Nucleus accumbens (tissue), 56 donors: ENCODE results near the gene IGF2BP2.
"Not testable (repeated sequence)": the region's sequence is repeated elsewhere in the genome, so short reads cannot be mapped to it uniquely, and the experiment has no call there.

Experiments
- DNase-seq, 56 donors: peaks; one replicate each; lab custom pipeline; 2025; lab: John Stamatoyannopoulos, UW

Gene IGF2BP2

DNA sequence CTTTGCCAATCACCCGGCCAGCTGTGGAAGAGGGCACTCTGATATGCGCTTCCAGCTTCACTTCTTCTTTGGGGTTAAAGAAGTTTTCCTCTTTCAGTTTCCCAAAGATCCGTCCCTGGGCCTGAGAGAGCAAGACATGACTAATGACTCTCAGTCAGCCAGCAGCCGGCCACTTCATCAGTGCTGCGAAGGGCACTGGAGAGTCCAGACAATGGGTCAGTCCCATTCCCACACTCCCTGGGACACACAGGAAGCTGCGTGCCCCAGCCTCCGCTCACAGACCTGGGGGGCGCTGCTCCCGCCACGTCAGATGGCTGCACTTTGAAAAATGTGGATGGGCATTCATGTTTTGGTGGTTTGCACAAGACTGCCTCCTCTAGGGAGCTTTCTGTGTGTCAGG, 175.4 kb downstream of the IGF2BP2 start:
- DNase-seq, result no peak

DNA sequence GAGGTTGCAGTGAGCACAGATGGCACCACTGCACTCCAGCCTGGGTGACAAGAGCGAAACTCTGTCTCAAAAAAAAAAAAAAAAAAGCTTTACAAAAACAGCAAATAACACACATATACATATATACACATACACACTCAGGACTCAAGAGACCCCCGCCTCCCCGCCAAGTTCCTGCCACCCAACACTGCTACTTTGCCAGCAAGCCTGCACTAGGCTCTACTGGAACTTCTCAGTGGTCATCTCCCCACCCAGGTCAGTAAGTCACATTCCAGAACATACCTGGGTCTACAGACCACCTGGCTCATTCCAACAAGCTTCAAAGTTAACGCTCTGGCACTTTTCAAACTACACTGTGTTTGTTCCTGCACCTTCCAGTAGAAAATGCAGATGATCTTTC, 176.4 kb downstream of the IGF2BP2 start:
- no peak for DNase-seq

DNA sequence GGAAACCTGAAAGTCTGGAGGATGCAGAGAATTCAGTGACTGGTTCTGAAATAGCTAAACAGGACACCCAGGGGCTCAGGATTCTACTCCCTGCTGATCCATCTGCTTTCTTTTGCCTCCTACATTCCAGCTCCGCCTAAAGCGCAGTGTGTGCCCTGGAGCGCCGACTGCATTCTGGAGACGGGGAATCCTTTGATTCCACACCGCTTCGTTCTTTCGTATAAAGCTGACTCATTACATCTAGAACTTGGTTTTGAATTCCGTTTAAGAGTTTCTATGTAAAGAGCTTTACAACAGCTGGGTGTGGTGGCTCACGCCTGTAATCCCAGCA, 177.0 kb downstream of the IGF2BP2 start:
- no peak for DNase-seq

DNA sequence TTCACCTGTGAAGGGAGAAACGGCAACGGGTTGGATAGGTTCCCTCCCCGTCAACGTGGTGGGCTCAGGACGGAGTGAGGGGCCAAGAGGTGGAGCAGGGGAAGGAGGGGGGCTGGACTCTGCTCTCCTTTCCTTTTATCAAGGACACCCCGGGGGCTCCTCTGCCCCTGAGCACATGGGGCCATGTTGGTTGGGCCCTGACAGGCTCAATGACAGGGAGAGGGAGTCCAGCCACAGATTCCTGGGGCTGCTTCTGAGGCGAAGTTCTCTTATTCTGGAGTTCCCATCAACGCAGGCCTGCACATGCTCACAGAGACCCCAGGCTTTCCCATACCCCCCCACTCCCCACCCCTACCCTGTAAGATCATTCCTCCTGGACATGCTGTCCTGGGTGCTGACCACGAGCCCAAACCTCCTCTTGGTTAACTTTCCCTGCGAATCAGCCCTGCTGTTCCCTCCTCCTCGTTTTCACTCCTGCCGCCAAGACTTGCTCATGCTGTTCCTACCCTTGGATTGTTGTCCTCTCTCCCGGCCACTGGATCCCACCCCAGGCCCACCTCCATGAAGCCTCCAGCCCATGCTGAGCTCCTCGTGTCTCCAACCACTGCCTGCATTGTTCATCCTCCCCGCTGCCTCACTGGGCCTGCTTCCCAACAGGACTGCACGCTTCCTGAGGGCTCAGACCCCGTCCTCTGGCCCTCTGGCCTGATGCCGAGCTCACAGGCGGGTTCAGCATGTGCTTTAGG, 177.5 kb downstream of the IGF2BP2 start:
- DNase-seq, result no peak

DNA sequence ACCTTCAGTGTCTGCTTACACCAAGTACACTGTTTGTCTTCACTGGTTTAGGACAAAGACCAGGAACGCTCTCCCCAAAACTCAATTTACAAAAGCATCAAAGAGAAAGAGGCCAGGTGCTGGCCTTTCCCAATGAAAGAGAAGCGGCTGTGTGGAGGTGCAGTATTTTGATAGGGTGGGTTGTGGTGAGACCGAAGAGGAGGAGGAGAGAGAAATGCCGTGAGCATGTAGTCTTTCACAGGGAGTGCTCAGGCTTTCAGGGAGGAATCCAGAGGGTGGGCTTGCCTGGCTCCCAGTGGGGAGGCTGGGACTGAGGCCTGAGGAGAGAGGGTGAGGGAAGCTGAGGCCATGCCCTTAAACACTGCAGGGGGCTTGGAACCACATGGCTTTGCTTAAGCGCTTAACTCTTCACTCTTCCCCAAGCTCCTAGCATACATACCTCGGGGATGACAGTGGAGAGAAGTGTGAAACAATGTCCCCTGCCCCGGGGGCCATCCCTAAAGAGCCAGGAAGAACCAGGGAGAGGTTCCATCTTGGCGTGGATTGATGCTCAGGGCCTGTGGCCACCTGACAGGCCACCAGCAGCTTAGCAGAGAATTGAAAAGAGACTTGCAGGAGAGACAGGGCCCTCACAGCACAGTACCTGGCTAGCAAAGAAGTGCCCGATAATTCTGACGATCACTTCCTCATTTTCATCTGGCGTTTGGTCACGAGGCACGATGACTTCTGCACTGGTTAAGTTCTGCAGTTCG, 178.3 kb downstream of the IGF2BP2 start:
- no peak for DNase-seq

DNA sequence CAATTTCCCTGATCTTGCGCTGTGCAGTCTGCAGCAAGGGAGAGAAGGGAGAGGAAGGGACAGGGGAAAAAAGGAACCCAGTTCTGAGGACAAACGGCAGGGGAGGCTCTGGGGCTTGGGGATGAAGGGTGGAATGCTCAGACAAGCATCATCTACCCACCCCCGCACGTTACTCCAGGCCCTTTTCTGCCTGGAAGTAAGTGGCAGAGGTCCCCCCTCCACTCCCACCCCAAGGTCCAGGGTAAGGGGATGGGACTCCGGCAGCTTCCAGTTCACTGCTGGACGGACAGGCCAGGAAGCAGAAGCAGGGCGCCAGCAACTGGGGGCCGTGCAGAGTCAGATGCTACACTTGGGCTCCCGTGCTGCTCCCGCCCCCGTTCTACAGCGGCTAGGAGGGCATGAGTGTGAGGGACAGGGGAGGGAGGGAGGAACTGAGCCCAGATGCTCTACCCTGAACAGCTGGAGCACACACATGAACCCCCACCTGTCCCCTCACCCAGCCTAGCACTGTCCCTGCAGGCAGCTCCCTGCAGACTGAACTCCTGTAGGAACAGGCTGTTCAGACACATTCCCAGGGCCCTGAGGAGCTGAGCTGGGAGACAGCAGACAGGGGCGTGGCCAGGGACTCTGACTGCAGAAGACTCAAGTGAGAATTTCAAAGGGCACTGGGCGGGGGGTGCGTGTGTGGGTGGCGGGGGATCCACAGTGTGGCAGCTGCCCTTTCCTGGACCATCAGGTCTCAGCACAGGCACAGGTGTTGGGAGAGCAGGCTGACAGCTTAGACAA, 179.1 kb downstream of the IGF2BP2 start:
- DNase-seq, result no peak

DNA sequence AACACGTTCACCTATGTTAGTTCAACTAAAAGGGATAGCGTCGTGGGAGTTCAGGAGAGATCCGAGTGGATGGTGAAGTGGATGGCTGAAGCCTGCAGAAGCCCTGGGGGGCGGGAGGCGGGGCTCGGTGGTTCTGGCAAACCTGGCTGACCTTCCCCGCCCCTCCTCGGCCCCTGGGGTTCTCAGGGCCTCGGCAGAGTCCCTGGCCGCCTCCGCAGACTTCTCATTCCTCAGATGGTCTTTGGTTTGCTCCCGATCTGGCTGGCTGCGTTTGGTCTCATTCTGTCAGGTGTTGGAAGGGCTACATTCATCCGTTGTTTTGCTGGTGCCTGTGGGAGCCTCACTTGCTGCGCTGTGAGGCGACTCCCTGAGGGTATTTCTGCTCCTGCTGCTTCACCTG, 179.7 kb downstream of the IGF2BP2 start:
- DNase-seq, result not testable (repeated sequence)

DNA sequence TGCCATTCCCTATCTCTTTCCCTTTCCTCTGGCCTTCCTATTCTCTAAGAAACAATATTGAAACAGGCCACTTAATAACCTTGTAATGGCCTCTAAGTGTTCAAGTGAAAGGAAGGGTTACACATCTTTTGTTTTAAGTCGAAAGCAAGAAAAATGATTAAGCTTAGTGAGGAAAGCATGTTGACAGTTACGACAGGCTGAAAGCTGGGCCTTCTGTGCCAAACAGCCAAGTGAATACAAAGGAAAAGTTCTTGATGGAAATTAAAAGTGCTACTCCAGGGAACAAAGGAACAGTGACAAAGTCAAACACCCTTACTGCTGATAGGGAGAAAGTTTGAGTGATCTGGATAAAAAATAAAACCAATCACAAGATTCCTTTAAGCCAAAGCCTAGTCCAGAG, 184.5 kb downstream of the IGF2BP2 start:
- DNase-seq, result no peak

DNA sequence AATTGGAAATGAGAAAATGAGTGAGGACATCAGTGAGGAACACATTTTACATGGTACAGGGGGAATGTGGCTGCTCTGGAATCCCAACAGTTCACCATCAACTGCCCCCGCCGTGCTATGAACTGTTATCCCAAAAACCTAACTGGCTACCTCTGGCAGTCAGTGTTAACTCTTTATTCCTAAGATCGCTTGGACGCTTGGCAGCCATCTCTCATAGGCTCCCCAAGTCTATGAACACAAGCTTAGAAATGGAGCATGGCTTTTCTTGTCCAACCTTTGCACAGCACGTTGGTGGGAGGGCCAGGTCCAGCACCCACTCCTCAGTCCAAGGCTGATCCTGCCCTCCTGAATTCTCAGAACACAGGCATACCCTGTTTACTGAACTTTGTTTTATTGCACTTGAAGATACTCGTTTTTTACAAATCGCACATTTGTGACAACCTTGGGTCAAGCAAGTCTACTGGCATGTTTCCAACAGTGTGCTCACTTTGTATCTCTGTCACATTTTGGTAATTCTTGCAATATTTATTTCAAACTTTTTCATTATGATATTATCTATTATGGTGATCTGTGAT, 185.1 kb downstream of the IGF2BP2 start:
- no peak for DNase-seq

DNA sequence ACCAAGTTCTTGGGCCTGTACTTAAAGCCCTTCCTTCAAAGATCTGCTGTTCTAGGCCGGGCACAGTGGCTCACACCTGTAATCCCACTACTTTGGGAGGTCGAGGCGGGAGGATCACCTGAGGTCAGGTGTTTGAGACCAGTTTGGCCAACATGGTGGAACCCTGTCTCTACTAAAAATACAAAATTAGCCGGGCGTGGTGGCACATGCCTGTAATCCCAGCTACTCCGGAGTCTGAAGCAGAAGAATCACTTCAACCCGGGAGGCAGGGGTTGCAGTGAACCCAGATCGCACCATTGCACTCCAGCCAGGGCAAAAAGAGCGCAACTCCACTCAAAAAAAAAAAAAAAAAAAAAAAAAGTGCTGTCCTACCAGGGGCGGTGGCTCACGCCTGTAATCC, 186.2 kb downstream of the IGF2BP2 start:
- DNase-seq, result not testable (repeated sequence)

DNA sequence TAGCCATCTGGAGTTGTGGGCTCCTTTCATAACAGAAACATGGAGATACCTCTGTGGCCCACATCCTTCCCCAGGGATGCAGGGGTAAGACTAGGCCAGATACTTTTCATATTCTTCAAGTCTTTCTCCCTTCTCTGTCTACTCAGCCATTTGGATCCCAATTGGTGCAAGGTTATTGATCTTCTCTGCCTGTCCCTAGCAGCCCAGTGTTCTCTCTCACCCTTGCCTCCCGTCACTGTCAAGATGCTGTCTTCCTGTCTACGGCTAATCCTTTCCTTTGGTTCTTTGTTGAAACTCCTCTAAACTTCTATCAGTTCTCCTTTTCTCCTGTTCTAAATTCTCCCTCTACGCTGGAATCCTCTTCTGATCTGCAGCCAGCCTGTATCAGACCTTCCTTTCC, 187.5 kb downstream of the IGF2BP2 start:
- DNase-seq, result no peak

DNA sequence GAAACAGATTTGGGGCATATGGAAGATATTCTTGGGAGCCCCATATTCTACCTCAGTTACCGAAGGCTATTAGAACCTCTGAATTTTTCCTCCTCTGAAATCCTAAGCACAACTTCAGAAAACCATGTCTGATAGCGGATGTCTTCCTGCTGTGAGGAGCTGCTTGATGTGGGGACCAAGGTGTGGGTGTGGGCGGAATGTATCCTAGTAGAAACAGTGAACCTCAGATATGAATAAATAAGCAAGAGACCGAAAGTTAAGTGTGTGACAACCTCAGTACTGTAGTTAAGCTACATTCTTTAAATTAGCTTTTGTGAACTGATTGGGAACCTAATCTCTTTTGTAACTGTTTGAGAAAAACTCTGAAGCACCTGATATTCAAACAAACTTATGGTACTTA, 191.8 kb downstream of the IGF2BP2 start:
- DNase-seq, result no peak

DNA sequence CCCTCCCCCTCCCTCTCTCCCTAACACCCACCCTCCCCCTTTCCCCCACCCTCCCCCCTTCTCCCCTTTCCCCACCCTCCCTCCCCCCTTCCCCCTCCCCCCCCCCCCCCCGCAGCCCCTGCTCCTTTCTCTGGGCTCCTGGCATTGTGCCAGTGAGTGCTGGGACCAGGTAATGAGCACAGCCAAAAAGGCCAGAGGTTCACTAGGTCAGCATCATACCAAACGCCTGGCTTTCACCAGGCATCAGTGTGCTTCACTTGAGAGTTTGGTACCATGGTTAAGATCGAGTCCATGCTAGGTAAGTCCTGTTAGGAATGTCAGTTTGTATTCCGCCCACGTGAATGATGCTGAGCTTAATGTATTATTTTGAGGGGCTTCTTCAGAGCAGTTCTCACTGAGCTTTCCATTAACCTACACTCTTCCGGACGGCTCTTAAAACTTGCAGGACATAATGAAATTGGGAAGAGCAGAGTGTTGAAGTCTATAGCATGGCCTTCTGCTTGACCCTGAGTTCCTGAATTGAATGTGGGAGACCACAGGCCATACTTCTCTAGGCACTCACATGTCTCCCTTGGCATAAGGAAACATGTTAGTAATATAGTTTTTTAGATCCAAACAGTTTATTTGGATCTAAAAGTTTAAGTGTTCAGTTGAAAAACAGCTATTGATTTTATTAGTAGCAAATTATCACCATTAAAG, 193.2 kb downstream of the IGF2BP2 start:
- DNase-seq, result peak in 1 of 56 donors; percentile 5

DNA sequence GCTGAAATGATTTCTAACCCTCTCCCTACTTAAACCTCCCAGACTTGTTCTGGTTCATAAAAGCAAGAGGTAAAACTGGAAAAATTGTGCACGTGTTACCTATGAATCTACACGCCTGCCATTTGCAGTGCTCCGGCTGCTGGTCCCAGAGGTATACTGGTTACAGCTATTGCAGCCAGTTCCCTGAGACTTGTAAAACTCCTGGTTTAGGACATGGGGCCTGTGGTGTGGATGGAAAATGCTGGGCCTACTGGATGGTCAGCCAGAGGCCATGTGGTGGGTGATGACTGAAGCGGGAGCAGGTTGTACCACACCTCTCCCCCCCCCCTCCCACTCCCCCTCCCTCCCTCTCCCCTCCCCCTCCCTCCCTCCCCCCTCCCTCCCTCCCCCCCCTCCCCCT, 193.7 kb downstream of the IGF2BP2 start:
- no peak for DNase-seq

DNA sequence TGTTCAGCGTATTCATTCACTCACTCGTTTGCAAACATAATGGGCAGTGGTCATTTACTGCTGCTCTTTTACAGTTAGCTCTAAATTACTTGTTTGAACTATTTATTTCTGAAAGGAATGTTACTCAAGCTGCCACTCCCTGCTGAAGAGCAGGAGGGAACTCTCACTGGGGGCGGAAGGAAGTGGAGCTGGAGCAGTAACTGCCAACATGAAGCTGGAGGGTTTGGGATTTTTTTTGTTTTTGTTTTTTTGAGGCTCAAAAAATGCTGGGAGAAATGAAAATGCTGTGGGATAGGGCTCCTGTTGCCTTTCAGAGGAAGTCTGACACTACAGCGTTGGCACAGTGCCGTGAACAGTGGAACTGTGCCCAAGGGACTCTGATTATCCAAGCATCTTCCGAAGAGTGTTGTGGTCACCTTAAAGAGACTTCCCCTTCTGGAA, 194.6 kb downstream of the IGF2BP2 start:
- peak in 18 of 56 donors; percentile 2 to 58 (median 20) for DNase-seq

DNA sequence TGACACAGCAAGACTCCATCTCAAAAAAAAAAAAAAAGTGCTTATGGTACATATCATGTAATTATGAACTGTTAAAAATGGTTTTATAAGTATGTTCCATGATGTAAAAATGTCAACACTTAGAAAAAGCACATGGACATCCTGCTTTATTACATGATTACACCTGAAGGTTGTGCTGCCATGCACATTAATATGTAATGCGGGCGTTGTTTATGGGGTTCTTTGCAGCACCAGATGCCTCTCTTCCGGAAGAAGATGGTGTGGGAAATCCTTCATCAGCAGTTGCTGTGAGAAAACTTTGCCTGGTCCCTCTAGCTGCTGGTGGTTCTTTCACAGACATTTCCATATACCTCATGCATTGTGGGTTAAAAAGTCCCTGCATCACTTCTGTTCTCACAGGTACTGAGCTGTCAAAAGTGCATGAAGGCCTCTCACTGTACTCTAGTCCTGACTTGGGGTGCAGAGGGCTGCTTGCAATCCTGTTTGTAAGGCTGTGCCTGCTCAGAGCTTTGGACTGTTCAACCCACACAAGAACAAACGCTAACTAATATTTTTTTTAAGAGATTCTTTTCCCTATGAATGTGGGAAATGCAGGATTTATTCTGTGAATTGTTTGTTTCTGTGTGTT, 195.2 kb downstream of the IGF2BP2 start:
- DNase-seq, result no peak

DNA sequence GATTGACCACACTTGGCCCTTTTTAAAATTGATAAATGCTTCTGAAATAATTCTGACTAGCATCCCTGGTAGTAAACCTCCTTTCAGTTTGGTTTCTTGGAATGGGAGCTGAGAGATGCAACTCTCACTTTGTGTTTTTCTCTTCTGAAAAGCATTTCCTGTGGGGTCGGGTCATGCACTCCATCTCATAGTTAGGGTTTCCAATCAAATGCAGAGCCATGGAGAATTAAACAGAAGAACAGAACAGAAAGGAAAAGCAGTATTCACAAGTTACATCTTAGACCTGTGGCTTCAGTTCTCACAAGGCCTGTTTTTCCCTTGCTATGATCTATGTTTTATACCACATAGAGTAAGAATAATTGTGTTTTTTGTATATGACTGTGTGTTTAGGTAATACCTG, 199.1 kb downstream of the IGF2BP2 start:
- DNase-seq, result no peak

DNA sequence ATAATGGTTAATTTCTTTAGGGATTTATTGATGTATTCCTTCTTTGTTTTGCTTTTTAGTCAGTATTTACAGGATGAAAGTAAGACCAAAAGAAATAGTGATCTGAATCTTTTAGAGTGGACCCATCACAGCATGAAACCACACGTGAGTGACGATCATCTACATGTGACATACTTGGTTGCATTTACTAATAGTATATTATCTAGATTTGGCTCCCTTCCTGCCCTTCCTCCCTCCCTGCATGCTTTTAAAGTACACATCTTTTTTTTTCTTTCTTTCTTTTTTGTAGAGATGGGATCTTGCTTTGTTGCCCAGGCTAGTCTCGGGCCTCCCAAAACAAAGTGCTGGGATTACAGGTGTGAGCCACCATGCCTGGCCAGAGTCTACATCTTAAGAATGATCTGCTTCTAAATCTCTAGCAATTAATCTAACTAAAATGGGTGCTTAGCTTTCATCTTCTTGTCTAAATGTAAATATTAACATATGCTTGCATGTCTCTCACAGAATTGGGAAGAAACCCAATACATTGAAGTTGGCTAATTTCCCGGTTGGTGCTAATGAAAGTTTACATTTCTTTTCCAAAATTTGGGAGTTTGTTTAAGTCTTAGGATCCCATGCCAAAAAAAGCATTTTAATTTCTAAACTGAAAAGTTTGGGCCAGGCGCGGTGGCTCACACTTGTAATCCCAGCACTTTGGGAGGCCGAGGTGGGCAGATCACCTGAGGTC, 200.7 kb downstream of the IGF2BP2 start:
- DNase-seq, result no peak

DNA sequence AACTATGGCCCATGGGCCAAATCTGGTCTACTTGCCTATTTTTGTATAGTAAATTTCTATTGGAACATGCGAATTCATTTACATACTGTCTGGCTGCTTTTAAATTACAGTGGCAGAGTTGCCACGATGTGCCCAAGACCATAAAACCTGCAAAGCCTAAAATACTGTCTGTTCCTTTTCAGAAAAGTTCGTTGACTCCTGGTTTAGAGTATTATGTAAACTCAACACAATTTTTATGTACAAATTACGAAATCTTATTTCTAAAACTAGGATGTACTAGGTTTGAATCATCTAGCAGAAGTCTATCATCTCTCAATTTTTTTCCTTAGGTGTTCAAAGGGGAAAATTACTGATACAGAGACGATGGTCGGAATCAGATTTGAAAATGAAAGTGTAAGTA, 211.8 kb downstream of the IGF2BP2 start:
- no peak for DNase-seq
